ENCODE results near the gene IL17RB. TPM values are rescaled to one million over a fixed set of nuclear protein-coding genes. Genes with fewer than 3 reads are reported as not detected.

IL17RB gene
- total RNA-seq, 1 donor from 2014 or later = 18.4 TPM

GRCh38 chr3:53809764-53810400, 36.5 kb upstream of the IL17RB start:
- no peaks in the 10 kb centered on the region for H3K9me3 ChIP-seq
- no peaks in the 10 kb centered on the region for H3K27me3 ChIP-seq (ENCODE audit: low read depth)
- TF ChIP-seq CTCF (IDR thresholded peaks at IDR 0.05) = no peak
- no peak overlapping the region for H3K27ac ChIP-seq
- peaks cover 13% of the 10 kb centered on the region for H3K36me3 ChIP-seq
- intact Hi-C loops (cut with DNase I) = no loop called here
- H3K4me1 ChIP-seq = no peaks in the 10 kb centered on the region
- DNase-seq (no peak), ATAC-seq (peak in 1 of 2 donors; percentile 14)
- no peak overlapping the region for H3K4me3 ChIP-seq

GRCh38 chr3:53811143-53811927, 35.0 kb upstream of the IL17RB start:
- DNase-seq = no peak
- intact Hi-C loops (cut with DNase I) = no loop called here

GRCh38 chr3:53812434-53812833, 33.9 kb upstream of the IL17RB start:
- no peak for TF ChIP-seq CTCF (IDR thresholded peaks at IDR 0.05)
- no peak overlapping the region for H3K27ac ChIP-seq
- H3K4me1 ChIP-seq = no peaks in the 10 kb centered on the region
- intact Hi-C loops (cut with DNase I) = no loop called here
- no peaks in the 10 kb centered on the region for H3K9me3 ChIP-seq
- DNase-seq = no peak
- ATAC-seq = no peak
- peaks cover 24% of the 10 kb centered on the region for H3K36me3 ChIP-seq
- no peak overlapping the region for H3K4me3 ChIP-seq
- no peaks in the 10 kb centered on the region for H3K27me3 ChIP-seq (ENCODE audit: low read depth)

More at GRCh38 chr3:53811143-53811927, 35.0 kb upstream of the IL17RB start:
- Histone ChIP-seq H3K36me3 (peaks cover 17% of the 10 kb centered on the region), H3K4me3 (no peak overlapping the region), H3K27ac (no peak overlapping the region), H3K9me3 (no peaks in the 10 kb centered on the region), H3K27me3 (ENCODE audit: low read depth) (no peaks in the 10 kb centered on the region), H3K4me1 (no peaks in the 10 kb centered on the region)
- no peak for ATAC-seq
- no peak for TF ChIP-seq CTCF (IDR thresholded peaks at IDR 0.05)

- ATAC-seq (no peak), DNase-seq (no peak)
- TF ChIP-seq CTCF (IDR thresholded peaks at IDR 0.05) = no peak
- Histone ChIP-seq H3K27me3 (ENCODE audit: low read depth) (no peaks in the 10 kb centered on the region), H3K36me3 (peaks cover 28% of the 10 kb centered on the region), H3K4me1 (no peaks in the 10 kb centered on the region), H3K9me3 (no peaks in the 10 kb centered on the region), H3K4me3 (no peak overlapping the region), H3K27ac (no peak overlapping the region)
- intact Hi-C loops (cut with DNase I) = no loop called here
Observed at GRCh38 chr3:53813229-53813628, 33.1 kb upstream of the IL17RB start.

- intact Hi-C loops (cut with DNase I) = no loop called here
- no peaks in the 10 kb centered on the region for H3K27me3 ChIP-seq (ENCODE audit: low read depth)
- DNase-seq (no peak), ATAC-seq (no peak)
- H3K36me3 ChIP-seq = peaks cover 30% of the 10 kb centered on the region
- no peak overlapping the region for H3K27ac ChIP-seq
- H3K4me3 ChIP-seq = no peak overlapping the region
- H3K9me3 ChIP-seq = no peaks in the 10 kb centered on the region
- H3K4me1 ChIP-seq = no peaks in the 10 kb centered on the region
- no peak for TF ChIP-seq CTCF (IDR thresholded peaks at IDR 0.05)
Observed at GRCh38 chr3:53813876-53814275, 32.5 kb upstream of the IL17RB start.
